A673 (cell line): ENCODE data around the gene PEAK3. TPM values are rescaled to one million over a fixed set of nuclear protein-coding genes. Genes with fewer than 3 reads are reported as not detected.

Source experiments
- BruUV-seq: library from RNA; stranded (reverse); fragments of 400-500 nt; replicated peaks from 2 replicates; lab custom pipeline; 2021; lab: Mats Ljungman, UMichigan
- CTCF ChIA-PET: fragments of 300-600 bp; sonication (Branson Sonifier 250); formaldehyde crosslinking; loops from one replicate; lab custom pipeline; 2022; ENCODE audit warnings: antibody characterized with exemption; lab: Charles Lee
- POLR2A ChIA-PET: fragments of 300-600 bp; sonication (Branson Sonifier 250); formaldehyde crosslinking; loops from one replicate; lab custom pipeline; 2022; ENCODE audit warnings: antibody characterized with exemption; ENCODE audit not compliant: low non-redundant PET; lab: Charles Lee
- DNase-seq: peaks from one replicate; pipeline ENCODE4 v3.0.0-alpha.2; 2015; ENCODE audit warnings: low spot score
- H3K27ac ChIP-seq: fragments of 200-600 bp; sonication (generic); 2 replicates; pipeline ENCODE4 v1.5.1; 2016; ENCODE audit warnings: mixed run types, low read depth, mild to moderate bottlenecking, mixed read lengths, antibody characterized with exemption, low read length; ENCODE audit not compliant: poor library complexity, severe bottlenecking
- H3K27me3 ChIP-seq: fragments of 200-600 bp; sonication (generic); replicated peaks from 2 replicates; pipeline ENCODE4 v1.6.1; 2017; ENCODE audit warnings: mixed run types, low read depth, mild to moderate bottlenecking, mixed read lengths, antibody characterized with exemption, low read length; ENCODE audit not compliant: insufficient read depth, poor library complexity
- H3K36me3 ChIP-seq: fragments of 200-600 bp; sonication (generic); 2 replicates; pipeline ENCODE4 v1.6.1; 2016; ENCODE audit warnings: mixed run types, mild to moderate bottlenecking, mixed read lengths, antibody characterized with exemption, low read length; ENCODE audit not compliant: insufficient read depth, poor library complexity, severe bottlenecking
- H3K4me1 ChIP-seq: fragments of 200-600 bp; sonication (generic); 2 replicates; pipeline ENCODE4 v1.6.1; 2017; ENCODE audit warnings: mixed run types, mild to moderate bottlenecking, mixed read lengths, antibody characterized with exemption, low read length; ENCODE audit not compliant: insufficient read depth, poor library complexity, severe bottlenecking
- H3K4me3 ChIP-seq: fragments of 200-600 bp; sonication (generic); 2 replicates; pipeline ENCODE4 v1.5.1; 2016; ENCODE audit warnings: low read depth, mixed run types, mild to moderate bottlenecking, mixed read lengths, low read length; ENCODE audit not compliant: poor library complexity, severe bottlenecking
- H3K9me3 ChIP-seq: fragments of 200-600 bp; sonication (generic); 2 replicates; pipeline ENCODE4 v1.6.1; 2016; ENCODE audit warnings: mixed run types, low read depth, mild to moderate bottlenecking, mixed read lengths, antibody characterized with exemption, low read length; ENCODE audit not compliant: poor library complexity, severe bottlenecking
- CTCF ChIP-seq: fragments of 300-800, 200-600 bp; sonication (generic); conservative IDR thresholded peaks from 2 replicates; pipeline ENCODE4 v1.5.1; 2017; ENCODE audit warnings: low read depth, mild to moderate bottlenecking, antibody characterized with exemption, low read length, moderate library complexity, mixed read lengths
- EZH2 ChIP-seq: fragments of 200-600 bp; sonication (generic); IDR thresholded peaks from 2 replicates; pipeline ENCODE4 v1.6.1; 2017; ENCODE audit warnings: borderline replicate concordance, low read depth, mild to moderate bottlenecking, mixed read lengths, antibody characterized with exemption, low read length; ENCODE audit not compliant: poor library complexity, severe bottlenecking
- intact Hi-C: fragments of 100-400 bp; cut with micrococcal nuclease; formaldehyde crosslinking; loops from one replicate; pipeline ENCODE4 v1.10.0; 2022; ENCODE audit not compliant: unreplicated experiment
- total RNA-seq: library from RNA; stranded (reverse); gene quantifications from 2 replicates; pipeline ENCODE4 v1.2.3, GENCODE V29; 2021

The PEAK3 gene
- total RNA-seq, 1 experiment from 2014 or later = not detected

GRCh38 chr19:2291185-2291751 is 9.3 kb upstream of the PEAK3 start:
- no peak overlapping the region for H3K4me3 ChIP-seq
- CTCF ChIA-PET = interaction anchor here (0.7 kb wide), 1 partner anchor 510 kb away, joined by 4 read pairs; no protein-coding TSS in a partner anchor
- H3K4me1 ChIP-seq = peaks cover 18% of the 10 kb centered on the region
- no peak for DNase-seq
- BruUV-seq = no TSS peak
- no peaks in the 10 kb centered on the region for H3K36me3 ChIP-seq
- POLR2A ChIA-PET = no interaction called here
- H3K9me3 ChIP-seq = no peaks in the 10 kb centered on the region
- no peak overlapping the region for H3K27ac ChIP-seq
- H3K27me3 ChIP-seq = peaks cover 46% of the 10 kb centered on the region
- intact Hi-C loops = no loop called here
- no peak for TF ChIP-seq EZH2
- TF ChIP-seq CTCF = no peak

- H3K4me3 ChIP-seq = peak overlapping the region; percentile 30
- H3K27ac ChIP-seq = no peak overlapping the region
- TF ChIP-seq CTCF = no peak
- peak; percentile 18 for TF ChIP-seq EZH2
- ChIA-PET CTCF (no interaction called here), POLR2A (no interaction called here)
- H3K36me3 ChIP-seq = no peaks in the 10 kb centered on the region
- peaks cover 46% of the 10 kb centered on the region for H3K27me3 ChIP-seq
- H3K9me3 ChIP-seq = no peaks in the 10 kb centered on the region
- intact Hi-C loops = no loop called here
- no TSS peak for BruUV-seq
- peaks cover 18% of the 10 kb centered on the region for H3K4me1 ChIP-seq
- no peak for DNase-seq
Observed at GRCh38 chr19:2290441-2291184, 8.6 kb upstream of the PEAK3 start.

- intact Hi-C loops = no loop called here
Observed at GRCh38 chr19:2289714-2290435, 7.9 kb upstream of the PEAK3 start.

More at GRCh38 chr19:2289714-2290435, 7.9 kb upstream of the PEAK3 start:
- ChIA-PET POLR2A (no interaction called here), CTCF (no interaction called here)
- no peaks in the 10 kb centered on the region for H3K36me3 ChIP-seq
- no peak for DNase-seq
- TF ChIP-seq CTCF = no peak
- peak; percentile 68 for TF ChIP-seq EZH2
- peak overlapping the region; percentile 30 for H3K4me3 ChIP-seq
- H3K4me1 ChIP-seq = peaks cover 17% of the 10 kb centered on the region
- BruUV-seq = no TSS peak
- H3K27me3 ChIP-seq = peaks cover 46% of the 10 kb centered on the region
- H3K9me3 ChIP-seq = no peaks in the 10 kb centered on the region
- no peak overlapping the region for H3K27ac ChIP-seq
